Fibroblast of villous mesenchyme (primary cell): Measurements from ENCODE around the gene CAPN9. TPM values are rescaled to one million over a fixed set of nuclear protein-coding genes. Genes with fewer than 3 reads are reported as not detected.

ENCODE experiments used
- DNase-seq: peaks from one replicate; pipeline ENCODE4 v3.0.0-alpha.2; 2010; ENCODE audit warnings: low read depth
- H3K4me3 ChIP-seq: 2 replicates; pipeline ENCODE4 v1.5.1; 2011; ENCODE audit warnings: low read depth, mild to moderate bottlenecking, low read length
- CTCF ChIP-seq: IDR thresholded peaks from 2 replicates; pipeline ENCODE4 v1.5.1; 2012; ENCODE audit warnings: low read depth, mild to moderate bottlenecking, low read length; ENCODE audit not compliant: insufficient read depth
- total RNA-seq: library from RNA; depleted of rRNA; stranded (reverse); fragments of >200 nt; gene quantifications from 2 replicates; pipeline ENCODE4 v1.2.3, GENCODE V29; 2012

Gene CAPN9
- total RNA-seq, 1 donor: not detected

GRCh38 chr1:230791986-230792564, 44.9 kb downstream of the CAPN9 start:
- no peak for TF ChIP-seq CTCF
- no peak overlapping the region for H3K4me3 ChIP-seq
- no peak for DNase-seq

- DNase-seq: peak; percentile 28
- H3K4me3 ChIP-seq: no peak overlapping the region
- peak; percentile 30 for TF ChIP-seq CTCF
Observed at GRCh38 chr1:230792691-230793462, 45.7 kb downstream of the CAPN9 start.

DNA sequence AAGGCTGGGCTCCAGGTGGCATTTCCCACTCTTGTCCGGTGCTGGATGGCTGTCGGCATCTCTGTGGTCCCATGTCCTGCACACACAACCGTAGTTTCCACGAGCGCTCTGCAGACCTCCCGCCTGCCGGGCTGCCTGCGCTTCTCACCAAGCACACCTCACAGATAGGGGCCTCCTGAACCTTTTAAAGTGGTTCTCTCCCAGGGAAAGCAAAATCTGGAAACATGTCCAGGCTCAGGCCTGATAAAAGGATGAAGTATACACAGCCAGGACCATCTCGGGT, 46.2 kb downstream of the CAPN9 start:
- DNase-seq: no peak
- H3K4me3 ChIP-seq: no peak overlapping the region
- no peak for TF ChIP-seq CTCF

- no peak for TF ChIP-seq CTCF
- no peak overlapping the region for H3K4me3 ChIP-seq
- no peak for DNase-seq
Observed at GRCh38 chr1:230794431-230794830, 47.2 kb downstream of the CAPN9 start.

- no peak for DNase-seq
- TF ChIP-seq CTCF: no peak
- H3K4me3 ChIP-seq: no peak overlapping the region
Observed at GRCh38 chr1:230794871-230795605, 47.9 kb downstream of the CAPN9 start.

- no peak overlapping the region for H3K4me3 ChIP-seq
- TF ChIP-seq CTCF: no peak
- no peak for DNase-seq
Observed at GRCh38 chr1:230796626-230797025, 49.4 kb downstream of the CAPN9 start.
